HG03045 (cell line): ENCODE measurements around the gene KCNN3.

ENCODE experiments used
- ATAC-seq: cut with Tn5 transposase; IDR thresholded peaks from one replicate; pipeline ENCODE4 v1.9.1; 2021; ENCODE audit warnings: mild to moderate bottlenecking, moderate library complexity; ENCODE audit not compliant: unreplicated experiment

Gene KCNN3

GRCh38 chr1:154735061-154735803 is 134.8 kb downstream of the KCNN3 start:
- ATAC-seq = no peak

- no peak for ATAC-seq
Measured at GRCh38 chr1:154733621-154734020, 136.5 kb downstream of the KCNN3 start.

GRCh38 chr1:154730986-154731489 is 139.0 kb downstream of the KCNN3 start:
- no peak for ATAC-seq

- no peak for ATAC-seq
Measured at GRCh38 chr1:154730259-154730658, 139.8 kb downstream of the KCNN3 start.

GRCh38 chr1:154729577-154729976 is 140.5 kb downstream of the KCNN3 start:
- ATAC-seq = no peak

GRCh38 chr1:154729031-154729442 is 141.0 kb downstream of the KCNN3 start:
- no peak for ATAC-seq

- ATAC-seq = no peak
Measured at GRCh38 chr1:154726896-154727753, 143.0 kb downstream of the KCNN3 start.

- ATAC-seq = no peak
Measured at GRCh38 chr1:154726443-154726842, 143.6 kb downstream of the KCNN3 start.

- ATAC-seq = no peak
Measured at GRCh38 chr1:154725865-154726264, 144.2 kb downstream of the KCNN3 start.

GRCh38 chr1:154720328-154721297 is 149.5 kb downstream of the KCNN3 start:
- ATAC-seq = no peak

GRCh38 chr1:154719586-154720327 is 150.3 kb downstream of the KCNN3 start:
- ATAC-seq = no peak

GRCh38 chr1:154718566-154718965 is 151.5 kb downstream of the KCNN3 start:
- ATAC-seq = no peak

- no peak for ATAC-seq
Measured at GRCh38 chr1:154717528-154717924, 152.6 kb downstream of the KCNN3 start.

GRCh38 chr1:154716614-154717527 is 153.2 kb downstream of the KCNN3 start:
- no peak for ATAC-seq

GRCh38 chr1:154716011-154716410 is 154.1 kb downstream of the KCNN3 start:
- ATAC-seq = no peak

- no peak for ATAC-seq
Measured at GRCh38 chr1:154715385-154715784, 154.7 kb downstream of the KCNN3 start.

- ATAC-seq = no peak
Measured at GRCh38 chr1:154714638-154715037, 155.4 kb downstream of the KCNN3 start.

- ATAC-seq = no peak
Measured at GRCh38 chr1:154714052-154714623, 155.9 kb downstream of the KCNN3 start.

GRCh38 chr1:154713005-154713404 is 157.1 kb downstream of the KCNN3 start:
- ATAC-seq = no peak
